Measurements from ENCODE around the gene CATSPER1. TPM values are rescaled to one million over a fixed set of nuclear protein-coding genes. Genes with fewer than 3 reads are reported as not detected.

CATSPER1 gene
- total and polyA plus RNA-seq, 2 of the 8 experiments (the other 6 are each of a cell fraction or from before 2014, with no cell fraction given), result not detected

DNA sequence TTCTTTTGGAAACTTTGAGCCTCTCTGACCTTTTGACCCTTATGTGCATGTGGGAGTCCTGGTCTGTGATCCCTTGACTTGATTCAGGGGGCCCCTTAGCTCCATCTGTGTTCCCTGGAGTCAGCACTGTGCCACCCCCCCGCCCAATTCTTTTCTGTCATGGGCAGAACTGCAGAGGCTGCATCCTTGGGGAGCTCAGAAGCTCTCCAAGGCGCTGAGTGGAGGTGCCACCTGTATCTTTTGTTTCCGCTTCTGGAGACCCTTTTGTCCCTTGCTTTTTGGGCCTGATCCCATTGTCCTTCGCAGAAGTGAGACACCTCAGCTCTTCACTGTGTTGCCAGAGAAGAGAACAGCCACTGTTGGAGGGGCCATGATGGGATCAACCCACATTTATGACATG lies 41.4 kb upstream of the CATSPER1 start (continued):
- TF ChIP-seq, protein P1, sequence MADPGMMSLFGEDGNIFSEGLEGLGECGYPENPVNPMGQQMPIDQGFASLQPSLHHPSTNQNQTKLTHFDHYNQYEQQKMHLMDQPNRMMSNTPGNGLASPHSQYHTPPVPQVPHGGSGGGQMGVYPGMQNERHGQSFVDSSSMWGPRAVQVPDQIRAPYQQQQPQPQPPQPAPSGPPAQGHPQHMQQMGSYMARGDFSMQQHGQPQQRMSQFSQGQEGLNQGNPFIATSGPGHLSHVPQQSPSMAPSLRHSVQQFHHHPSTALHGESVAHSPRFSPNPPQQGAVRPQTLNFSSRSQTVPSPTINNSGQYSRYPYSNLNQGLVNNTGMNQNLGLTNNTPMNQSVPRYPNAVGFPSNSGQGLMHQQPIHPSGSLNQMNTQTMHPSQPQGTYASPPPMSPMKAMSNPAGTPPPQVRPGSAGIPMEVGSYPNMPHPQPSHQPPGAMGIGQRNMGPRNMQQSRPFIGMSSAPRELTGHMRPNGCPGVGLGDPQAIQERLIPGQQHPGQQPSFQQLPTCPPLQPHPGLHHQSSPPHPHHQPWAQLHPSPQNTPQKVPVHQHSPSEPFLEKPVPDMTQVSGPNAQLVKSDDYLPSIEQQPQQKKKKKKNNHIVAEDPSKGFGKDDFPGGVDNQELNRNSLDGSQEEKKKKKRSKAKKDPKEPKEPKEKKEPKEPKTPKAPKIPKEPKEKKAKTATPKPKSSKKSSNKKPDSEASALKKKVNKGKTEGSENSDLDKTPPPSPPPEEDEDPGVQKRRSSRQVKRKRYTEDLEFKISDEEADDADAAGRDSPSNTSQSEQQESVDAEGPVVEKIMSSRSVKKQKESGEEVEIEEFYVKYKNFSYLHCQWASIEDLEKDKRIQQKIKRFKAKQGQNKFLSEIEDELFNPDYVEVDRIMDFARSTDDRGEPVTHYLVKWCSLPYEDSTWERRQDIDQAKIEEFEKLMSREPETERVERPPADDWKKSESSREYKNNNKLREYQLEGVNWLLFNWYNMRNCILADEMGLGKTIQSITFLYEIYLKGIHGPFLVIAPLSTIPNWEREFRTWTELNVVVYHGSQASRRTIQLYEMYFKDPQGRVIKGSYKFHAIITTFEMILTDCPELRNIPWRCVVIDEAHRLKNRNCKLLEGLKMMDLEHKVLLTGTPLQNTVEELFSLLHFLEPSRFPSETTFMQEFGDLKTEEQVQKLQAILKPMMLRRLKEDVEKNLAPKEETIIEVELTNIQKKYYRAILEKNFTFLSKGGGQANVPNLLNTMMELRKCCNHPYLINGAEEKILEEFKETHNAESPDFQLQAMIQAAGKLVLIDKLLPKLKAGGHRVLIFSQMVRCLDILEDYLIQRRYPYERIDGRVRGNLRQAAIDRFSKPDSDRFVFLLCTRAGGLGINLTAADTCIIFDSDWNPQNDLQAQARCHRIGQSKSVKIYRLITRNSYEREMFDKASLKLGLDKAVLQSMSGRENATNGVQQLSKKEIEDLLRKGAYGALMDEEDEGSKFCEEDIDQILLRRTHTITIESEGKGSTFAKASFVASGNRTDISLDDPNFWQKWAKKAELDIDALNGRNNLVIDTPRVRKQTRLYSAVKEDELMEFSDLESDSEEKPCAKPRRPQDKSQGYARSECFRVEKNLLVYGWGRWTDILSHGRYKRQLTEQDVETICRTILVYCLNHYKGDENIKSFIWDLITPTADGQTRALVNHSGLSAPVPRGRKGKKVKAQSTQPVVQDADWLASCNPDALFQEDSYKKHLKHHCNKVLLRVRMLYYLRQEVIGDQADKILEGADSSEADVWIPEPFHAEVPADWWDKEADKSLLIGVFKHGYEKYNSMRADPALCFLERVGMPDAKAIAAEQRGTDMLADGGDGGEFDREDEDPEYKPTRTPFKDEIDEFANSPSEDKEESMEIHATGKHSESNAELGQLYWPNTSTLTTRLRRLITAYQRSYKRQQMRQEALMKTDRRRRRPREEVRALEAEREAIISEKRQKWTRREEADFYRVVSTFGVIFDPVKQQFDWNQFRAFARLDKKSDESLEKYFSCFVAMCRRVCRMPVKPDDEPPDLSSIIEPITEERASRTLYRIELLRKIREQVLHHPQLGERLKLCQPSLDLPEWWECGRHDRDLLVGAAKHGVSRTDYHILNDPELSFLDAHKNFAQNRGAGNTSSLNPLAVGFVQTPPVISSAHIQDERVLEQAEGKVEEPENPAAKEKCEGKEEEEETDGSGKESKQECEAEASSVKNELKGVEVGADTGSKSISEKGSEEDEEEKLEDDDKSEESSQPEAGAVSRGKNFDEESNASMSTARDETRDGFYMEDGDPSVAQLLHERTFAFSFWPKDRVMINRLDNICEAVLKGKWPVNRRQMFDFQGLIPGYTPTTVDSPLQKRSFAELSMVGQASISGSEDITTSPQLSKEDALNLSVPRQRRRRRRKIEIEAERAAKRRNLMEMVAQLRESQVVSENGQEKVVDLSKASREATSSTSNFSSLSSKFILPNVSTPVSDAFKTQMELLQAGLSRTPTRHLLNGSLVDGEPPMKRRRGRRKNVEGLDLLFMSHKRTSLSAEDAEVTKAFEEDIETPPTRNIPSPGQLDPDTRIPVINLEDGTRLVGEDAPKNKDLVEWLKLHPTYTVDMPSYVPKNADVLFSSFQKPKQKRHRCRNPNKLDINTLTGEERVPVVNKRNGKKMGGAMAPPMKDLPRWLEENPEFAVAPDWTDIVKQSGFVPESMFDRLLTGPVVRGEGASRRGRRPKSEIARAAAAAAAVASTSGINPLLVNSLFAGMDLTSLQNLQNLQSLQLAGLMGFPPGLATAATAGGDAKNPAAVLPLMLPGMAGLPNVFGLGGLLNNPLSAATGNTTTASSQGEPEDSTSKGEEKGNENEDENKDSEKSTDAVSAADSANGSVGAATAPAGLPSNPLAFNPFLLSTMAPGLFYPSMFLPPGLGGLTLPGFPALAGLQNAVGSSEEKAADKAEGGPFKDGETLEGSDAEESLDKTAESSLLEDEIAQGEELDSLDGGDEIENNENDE (IDR thresholded peaks at IDR 0.05; ENCODE audit: insufficient replicate concordance, low read length), result no peak
